HG03159 (cell line): ENCODE results near the gene MSI2.

Experiments used
- ATAC-seq: cut with Tn5 transposase; IDR thresholded peaks from one replicate; pipeline ENCODE4 v1.9.1; 2021; ENCODE audit warnings: mild to moderate bottlenecking, moderate library complexity; ENCODE audit not compliant: unreplicated experiment

Gene MSI2

DNA sequence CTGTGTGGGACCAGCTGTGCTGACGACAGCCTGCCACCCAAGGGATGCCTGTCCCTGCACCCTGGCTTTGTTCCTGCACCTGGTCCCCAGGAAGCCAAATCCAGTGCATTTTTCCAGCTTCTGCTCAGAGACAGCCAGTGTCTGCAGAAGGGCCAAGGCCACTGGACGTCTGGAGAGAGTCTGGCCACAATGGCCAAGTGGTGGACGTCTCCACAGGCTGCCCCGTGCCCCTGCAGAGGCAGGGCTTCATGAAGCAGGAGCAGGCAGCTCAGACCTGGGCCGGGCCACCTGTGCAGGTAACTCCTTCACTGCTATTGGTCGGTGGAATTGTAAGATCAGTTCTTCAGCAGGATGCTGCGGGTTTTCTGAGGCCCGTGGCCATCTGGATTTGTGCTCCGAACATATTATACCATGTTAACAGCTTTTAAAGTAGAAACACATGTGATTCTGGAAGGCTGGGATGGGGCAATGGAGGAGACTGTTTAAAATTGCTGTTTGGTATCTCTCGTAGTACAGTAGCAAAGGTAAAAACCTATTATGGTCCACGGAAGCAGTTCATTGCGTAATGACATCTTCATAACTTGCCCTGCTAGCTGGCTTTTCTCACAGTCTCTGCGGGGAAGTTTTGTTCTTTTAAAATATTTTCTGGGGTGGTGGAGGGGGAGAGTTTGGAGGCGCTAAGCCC lies 303.5 kb downstream of the MSI2 start:
- ATAC-seq, result no peak

GRCh38 chr17:57560319-57560705 lies 304.0 kb downstream of the MSI2 start:
- ATAC-seq, result no peak

DNA sequence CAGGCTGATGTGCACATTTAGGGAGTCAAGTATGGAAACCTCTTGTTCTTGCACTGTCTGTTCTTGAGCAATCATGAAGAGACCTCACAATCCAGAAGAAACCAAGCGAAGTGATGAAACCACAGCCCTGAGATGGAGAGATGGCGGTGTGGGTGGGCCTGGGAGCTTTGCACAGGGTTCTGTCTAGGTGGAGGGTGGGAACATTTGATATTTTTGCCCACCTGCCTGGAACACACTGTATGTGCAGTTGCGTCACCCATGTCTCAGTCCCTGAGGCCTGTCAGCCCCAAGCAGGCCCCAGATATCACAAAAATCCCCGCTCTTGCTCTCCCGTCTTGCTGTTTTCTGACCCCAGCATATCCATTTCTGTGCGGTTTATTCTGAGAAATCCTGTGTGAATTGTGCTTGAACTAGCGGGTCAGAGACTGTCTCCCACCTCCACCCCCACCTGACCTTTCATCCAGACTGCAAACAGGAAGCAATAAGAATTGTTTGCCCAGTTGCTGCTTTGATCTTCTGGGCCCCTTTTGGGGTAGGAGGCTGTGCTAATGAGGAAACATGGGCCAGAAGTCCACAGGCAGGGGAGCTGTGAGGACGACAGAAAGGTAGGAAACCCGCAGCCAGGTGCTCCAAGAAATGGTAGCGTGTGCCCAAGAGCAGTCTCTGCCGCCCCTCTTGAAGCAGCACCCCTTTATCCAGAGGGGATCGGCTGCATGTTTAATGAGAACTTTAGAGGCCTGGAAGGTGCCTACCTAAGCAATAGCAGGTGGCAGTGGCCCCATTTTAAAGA lies 304.9 kb downstream of the MSI2 start:
- no peak for ATAC-seq

DNA sequence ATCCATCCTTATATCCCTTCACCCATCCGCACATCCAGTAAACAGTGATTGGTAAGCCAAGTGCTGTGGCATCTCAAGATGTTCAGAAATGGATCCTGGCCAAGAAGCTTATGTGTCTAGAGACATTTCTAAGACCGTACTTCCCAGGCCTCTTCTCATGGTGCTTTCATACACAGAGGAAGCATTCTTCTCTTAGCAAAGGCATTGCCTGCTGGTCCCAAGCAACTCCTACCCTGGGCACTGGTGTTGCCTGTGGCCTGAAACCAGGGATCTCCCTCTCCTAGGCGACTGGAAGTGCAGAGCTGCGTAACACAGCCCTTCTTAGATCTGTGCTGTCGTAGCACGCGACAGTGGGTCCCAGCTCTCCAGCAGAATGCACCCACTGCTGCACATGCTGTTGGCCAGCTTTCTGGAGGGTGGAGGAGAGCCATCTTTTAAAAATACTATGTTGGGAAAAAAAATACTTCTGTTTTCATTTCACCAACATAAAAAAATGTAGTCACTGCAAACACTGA lies 305.9 kb downstream of the MSI2 start:
- ATAC-seq, result no peak

DNA sequence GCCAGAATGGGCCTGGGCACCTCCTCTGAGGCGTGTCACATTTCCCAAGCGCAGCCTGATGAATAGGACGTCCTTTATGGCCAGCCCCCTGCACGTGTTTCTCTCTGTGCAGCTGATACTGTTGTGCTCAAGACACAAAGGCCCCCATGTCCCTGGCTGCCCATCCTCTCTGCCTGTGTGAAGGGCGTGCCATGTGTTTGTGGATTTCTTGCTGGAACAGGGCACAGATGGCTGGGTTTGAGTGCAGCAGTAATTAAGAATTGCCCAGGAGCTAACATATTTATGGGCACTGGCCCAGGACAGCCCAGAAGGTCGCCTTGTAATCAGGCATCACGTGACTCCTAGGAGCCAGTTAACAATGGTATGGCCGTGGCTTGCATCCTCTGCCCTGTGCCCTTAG lies 307.6 kb downstream of the MSI2 start:
- no peak for ATAC-seq

GRCh38 chr17:57565176-57565575 lies 308.9 kb downstream of the MSI2 start:
- no peak for ATAC-seq

GRCh38 chr17:57566721-57567120 lies 310.4 kb downstream of the MSI2 start:
- no peak for ATAC-seq

GRCh38 chr17:57567251-57567650 lies 310.9 kb downstream of the MSI2 start:
- ATAC-seq, result no peak

DNA sequence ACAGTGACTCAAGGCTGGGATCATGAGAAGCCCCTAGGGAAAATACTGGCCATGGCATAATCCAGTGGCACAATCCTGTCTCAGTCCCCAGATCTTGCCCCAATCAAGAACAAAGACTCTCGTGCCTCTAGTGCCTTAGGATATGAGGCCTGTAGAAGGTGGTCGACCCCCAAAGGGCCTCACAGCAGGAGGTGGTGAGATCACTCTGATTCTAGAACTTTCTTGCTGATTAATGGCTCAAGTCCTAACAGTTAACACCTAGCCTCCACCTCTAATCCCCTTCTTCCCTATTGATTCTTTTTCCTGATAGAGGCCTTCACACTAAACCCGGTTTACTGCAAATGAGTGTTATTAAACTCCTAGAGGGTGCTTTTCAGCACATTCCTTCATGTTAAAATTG lies 312.0 kb downstream of the MSI2 start:
- no peak for ATAC-seq

DNA sequence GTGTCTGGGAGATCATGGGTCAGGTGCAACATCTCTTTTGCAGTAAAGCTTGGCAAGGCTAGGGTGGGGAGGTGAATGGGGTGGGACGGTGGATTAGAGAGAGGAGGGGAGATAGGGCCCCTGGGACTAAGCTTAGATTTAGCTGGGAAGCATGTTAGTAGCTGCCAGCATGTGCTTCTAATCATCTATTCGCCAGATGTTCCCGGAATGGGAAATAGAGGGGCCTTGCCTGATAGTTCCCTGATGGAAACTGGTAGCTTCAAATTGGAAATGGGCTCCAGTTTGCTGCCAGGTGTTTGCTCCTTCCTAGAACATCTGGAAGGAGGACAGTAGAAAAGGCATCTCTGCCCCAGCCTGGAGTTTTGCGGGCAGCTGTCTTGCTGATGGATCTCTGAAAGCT lies 312.7 kb downstream of the MSI2 start:
- ATAC-seq, result no peak

- ATAC-seq, result no peak
Observed at GRCh38 chr17:57569853-57570252, 313.5 kb downstream of the MSI2 start.

- ATAC-seq, result no peak
Observed at GRCh38 chr17:57570724-57571344, 314.5 kb downstream of the MSI2 start.

DNA sequence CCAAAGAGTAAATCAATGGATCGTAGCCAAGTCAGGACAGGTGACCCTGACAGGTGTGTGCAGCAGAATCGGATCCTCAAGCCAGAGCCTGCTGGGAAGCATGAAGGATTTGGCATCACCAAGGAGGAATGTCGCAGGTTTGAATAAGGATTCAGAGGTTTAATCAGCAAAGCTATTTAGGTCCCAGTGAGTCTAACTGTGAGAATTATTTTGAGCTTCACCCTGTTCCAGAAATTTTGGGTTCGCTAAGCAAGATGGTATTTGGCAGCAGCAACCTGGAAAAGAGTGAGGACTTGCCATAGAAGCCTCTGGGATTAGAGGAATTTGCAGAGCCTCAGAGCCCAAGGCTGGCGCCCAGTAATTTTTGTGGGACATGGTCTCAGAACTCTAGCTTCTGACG lies 315.7 kb downstream of the MSI2 start:
- no peak for ATAC-seq

- no peak for ATAC-seq
Observed at GRCh38 chr17:57572600-57572999, 316.3 kb downstream of the MSI2 start.

DNA sequence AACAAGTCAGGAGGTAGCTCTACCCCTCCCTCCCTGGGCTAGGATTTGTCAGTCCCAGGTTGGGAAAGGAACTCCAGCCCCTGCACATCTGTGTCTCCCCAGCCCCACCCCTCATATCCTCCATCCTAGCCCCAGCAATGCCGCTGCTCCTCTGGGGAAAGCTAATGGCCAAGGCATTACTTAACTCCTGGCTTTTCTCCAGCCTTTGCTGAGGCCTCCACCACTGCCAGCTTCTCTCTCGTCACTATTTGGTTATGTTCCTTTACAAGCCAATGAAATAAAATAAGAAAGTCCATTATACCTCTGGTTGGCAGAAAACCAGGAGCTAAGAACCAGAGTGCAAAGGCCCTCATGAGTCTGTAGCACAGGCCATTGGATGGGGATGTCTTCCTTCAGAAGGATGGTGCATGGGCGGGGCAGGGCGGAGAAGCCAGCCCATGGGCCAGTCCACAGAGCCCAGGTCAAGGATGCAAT lies 317.8 kb downstream of the MSI2 start:
- no peak for ATAC-seq

- ATAC-seq, result no peak
Observed at GRCh38 chr17:57576744-57577143, 320.4 kb downstream of the MSI2 start.

GRCh38 chr17:57577751-57578607 lies 321.7 kb downstream of the MSI2 start:
- ATAC-seq, result no peak

DNA sequence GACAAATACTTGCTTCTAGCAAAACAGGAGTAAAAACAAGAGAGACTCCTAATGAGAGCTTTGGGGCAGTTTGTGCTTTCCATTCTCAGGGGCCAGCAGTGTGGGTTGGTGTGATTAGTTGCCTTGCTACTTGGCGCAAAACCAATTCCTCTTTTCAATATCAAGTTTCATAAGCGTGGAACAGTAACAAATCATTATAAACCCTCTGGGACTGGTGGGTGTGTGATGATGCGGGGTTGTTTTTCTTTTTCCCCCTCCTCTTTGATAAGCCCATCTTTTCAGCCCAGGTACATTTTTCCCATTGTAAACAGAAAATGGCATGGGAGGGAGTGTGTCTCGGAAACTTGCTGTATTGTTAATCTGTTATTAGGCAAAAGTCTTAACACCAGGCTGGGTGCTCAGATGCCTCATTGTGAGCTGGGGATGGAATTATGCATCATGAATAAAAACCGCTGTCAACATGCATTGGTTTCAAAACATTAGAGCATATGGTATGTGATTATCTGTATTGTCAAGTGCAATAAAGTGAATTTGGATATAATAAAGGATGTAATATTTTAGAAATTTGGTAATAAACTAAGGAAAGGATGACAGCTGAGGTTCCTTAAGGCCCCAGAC lies 322.4 kb downstream of the MSI2 start:
- ATAC-seq, result no peak

DNA sequence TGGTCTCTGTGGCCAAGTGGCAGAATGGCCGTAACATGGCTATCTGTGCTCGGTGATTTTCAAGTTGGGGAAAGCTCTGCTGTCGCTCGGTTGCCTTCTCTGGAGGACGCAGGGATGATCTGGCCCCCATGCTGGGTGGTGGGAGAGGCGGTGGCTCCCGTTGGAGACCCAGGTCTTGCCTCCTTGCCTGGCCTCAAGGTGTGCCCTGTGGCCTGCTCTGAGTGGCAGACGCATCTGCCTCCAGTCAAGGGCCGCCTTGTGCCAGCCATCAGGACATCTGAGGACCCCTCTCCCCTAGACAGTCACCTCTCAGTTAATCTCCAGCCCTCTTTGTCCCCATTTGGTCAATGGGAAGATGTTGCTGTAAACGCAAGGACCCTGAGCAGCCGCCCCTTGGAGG lies 322.9 kb downstream of the MSI2 start:
- no peak for ATAC-seq

GRCh38 chr17:57580055-57580739 lies 323.9 kb downstream of the MSI2 start:
- ATAC-seq, result no peak
